Measurements from ENCODE around the gene KDM5D.
A peak's percentile ranks its signal among the peaks of the same experiment; 100 is the strongest.

The KDM5D gene

DNA sequence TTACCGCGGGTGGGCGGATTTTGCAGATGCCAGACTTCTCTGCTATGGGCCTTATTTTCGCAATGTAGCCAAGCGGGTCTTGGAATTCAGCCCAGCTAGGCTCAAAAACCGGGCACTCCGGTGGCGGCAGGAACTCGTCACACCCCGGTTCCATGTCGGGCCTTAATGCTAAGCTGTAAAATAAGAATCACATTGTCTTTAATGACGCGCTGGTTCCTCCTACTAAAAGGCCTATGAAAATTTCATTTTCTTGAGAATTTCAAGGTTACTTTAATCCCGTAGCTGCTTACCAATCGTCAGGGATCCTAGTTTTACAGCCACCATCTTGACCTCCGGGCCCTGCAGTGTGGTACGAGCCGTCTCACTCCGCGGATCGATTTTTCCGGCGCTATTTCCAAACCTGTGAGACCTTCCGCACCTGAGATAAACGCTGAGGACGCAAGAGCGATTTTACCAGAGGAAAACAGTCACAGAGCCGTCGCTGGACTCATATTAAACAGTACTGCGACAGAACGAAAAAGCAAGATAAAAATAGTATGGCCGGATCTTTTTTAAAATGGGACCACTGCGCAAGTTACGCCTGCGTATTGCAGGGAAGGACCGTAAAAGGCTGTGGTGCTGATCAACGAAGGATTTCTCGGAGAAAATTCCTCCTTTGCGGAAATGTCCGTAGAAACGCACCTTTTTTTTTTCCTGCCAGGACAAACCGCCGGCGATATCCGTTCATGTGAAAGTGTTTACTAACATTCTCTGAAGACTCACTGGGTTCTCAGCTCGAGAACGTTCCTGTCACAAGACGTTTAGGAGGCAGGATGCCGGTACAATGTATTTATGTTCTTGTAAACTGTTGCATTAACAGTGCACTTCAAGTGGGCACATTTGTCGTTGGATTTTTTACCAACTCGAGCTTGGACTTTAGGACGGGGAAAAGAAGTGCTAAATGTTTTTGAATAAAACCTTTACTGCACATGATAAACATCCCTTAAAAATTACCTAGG, at the start of gene KDM5D:
Gene KDM5D, minus strand, starts transcription at position 346 of the 998 bp plus-strand sequence. Its CDS starts 192 bp downstream, at position 154.
- H3K36me3 Mint-ChIP-seq, result peaks cover 43% of the 10 kb centered on the region

DNA sequence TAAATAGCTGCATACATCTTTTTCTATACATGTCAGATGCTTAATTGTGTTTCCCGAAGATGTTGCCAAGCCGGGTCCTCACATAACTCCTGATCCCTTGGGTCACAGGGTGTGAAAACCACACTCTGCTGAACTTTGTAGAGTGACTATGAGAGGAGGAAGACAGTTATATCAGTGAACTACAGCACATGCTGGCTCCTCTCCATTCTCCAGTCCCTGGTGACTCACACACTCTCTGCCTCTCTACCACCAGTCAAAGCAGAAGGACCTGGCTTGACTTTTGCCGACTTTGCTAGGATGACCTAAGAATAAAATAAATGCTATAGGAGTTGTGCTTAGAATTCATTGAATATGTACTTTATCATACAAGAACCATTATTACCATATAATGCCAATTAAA, 23.8 kb upstream of the KDM5D start:
- ATAC-seq, result no peak
- Mint-ChIP-seq H3K27ac (no peak overlapping the region), H3K36me3 (no peaks in the 10 kb centered on the region), H3K4me1 (no peaks in the 10 kb centered on the region), H3K9me3 (no peaks in the 10 kb centered on the region), H3K4me3 (no peak overlapping the region)
- no peak for DNase-seq (ENCODE audit: low spot score in 2 of 2)

More for the DNA sequence above, at the start of gene KDM5D:
- Mint-ChIP-seq H3K4me1 (peaks cover 11% of the 10 kb centered on the region), H3K4me3 (peak within 1 kb of the TSS; percentile 78), H3K9me3 (no peaks in the 10 kb centered on the region), H3K27ac (peak within 1 kb of the TSS; percentile 95)
- DNase-seq (ENCODE audit: low spot score in 2 of 2) (peak; percentile 12 to 83), ATAC-seq (peak; percentile 87)

DNA sequence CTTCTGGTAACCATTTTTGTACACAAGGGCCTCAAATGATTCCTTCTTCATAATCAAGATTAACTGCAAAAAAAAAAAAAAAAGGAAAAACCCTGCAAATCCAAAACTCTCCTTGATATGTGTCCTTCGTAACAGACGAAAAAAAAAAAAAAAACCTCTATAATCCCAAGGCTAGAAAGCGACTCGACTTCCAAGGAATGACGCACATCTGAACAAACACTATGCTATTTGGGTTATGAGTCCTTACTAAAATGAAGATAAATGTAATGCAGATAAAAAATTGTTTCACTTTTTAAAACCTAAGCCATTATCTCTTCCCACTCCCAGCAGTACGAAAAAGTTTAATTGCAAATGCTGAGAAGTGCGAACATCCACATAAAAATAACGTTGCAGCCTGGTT, 1.2 kb downstream of the KDM5D start:
- Mint-ChIP-seq H3K4me1 (peaks cover 18% of the 10 kb centered on the region), H3K9me3 (no peaks in the 10 kb centered on the region), H3K4me3 (peak overlapping the region; percentile 78), H3K27ac (peak overlapping the region; percentile 95), H3K36me3 (peaks cover 56% of the 10 kb centered on the region)
- DNase-seq (ENCODE audit: low spot score in 2 of 2) (no peak), ATAC-seq (no peak)

DNA sequence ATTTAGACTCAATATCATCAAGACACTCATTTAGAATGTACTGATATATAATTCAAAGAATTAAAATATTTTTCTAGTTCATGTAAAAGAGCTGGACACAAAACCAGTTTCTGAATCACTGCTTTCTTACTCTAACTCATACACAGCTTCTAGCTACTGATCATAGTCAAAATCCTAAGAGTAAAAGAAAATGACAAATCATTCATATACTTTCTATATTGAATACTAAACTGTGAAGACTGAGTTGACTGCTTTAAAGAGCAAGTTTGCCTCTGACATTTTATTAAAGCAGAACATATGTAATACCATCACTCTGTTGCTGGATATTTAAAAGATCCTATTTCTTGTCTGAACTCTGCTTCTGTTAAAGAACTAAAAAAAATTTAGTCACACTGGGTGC, 2.4 kb downstream of the KDM5D start:
- H3K27ac Mint-ChIP-seq, result peak overlapping the region; percentile 61
- ATAC-seq, result peak; percentile 88

DNA sequence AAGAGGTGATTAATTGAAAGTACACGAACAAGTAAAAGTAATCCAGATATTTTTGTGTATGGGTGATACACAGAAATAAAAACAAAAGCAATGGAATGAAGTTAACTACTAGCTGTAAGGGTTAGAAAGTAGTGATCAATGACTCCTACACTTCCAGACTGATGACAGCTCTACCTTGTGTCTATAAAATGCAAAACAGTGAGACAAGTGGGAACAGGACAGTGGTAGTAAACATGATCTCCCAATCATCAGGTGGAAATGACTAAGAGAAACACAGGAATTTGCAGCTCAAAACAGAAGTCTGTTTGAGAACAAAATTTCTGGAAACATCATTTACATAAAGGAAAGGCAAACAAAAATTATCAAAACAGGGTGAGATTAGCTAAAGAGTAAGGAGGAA, 10.1 kb downstream of the KDM5D start:
- Mint-ChIP-seq H3K36me3 (peaks cover 89% of the 10 kb centered on the region), H3K4me3 (no peak overlapping the region), H3K27ac (peak overlapping the region; percentile 11), H3K9me3 (no peaks in the 10 kb centered on the region), H3K4me1 (peaks cover 13% of the 10 kb centered on the region)
- DNase-seq (ENCODE audit: low spot score in 2 of 2) (no peak), ATAC-seq (no peak)

More for the DNA sequence above, 2.4 kb downstream of the KDM5D start:
- H3K4me1 Mint-ChIP-seq, result peaks cover 18% of the 10 kb centered on the region
- DNase-seq (ENCODE audit: low spot score in 2 of 2), result no peak
- H3K9me3 Mint-ChIP-seq, result no peaks in the 10 kb centered on the region
- peak overlapping the region; percentile 78 for H3K4me3 Mint-ChIP-seq
- H3K36me3 Mint-ChIP-seq, result peaks cover 64% of the 10 kb centered on the region

DNA sequence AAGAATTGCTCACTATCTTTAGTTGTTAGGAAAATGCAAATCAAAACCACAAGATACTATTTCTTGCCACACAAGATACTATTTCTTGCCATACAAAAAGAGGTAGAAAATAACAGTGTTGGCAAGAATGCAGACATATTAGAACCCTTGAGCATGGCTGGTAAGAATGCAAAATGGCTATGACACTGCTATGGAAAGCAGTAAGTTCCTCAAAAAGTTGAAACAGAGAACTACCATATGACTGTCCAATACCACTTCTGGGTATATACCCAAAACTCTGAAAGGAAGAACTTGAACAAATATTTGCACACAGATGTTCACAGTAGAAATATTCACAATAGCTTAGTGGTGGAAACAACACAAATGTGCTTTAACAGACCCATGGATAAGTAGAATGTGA, 26.6 kb downstream of the KDM5D start:
- Mint-ChIP-seq H3K4me1 (peaks cover 11% of the 10 kb centered on the region), H3K27ac (no peak overlapping the region), H3K4me3 (no peak overlapping the region), H3K9me3 (no peaks in the 10 kb centered on the region), H3K36me3 (peaks cover 100% of the 10 kb centered on the region)
- DNase-seq (ENCODE audit: low spot score in 2 of 2), result no peak
- ATAC-seq, result no peak

DNA sequence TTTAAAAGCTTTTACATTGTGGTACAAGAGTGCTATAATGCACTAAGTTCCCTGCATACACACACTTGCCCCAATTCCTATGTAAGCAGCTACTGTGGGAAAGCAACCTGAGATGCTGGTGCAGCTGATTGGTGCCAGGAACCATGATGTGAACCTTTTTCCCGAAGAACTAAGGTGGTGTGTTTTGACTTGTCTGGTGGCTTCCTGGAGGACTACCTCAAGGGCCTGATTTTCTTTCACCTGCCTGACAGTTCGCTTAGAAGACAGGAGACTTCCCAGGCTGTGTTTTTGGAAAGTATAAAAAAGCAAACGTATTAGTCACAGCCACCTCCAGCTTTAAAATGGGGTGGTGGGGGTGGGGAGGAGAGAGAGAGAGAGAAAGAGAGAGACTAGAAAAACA, 27.4 kb downstream of the KDM5D start:
- Mint-ChIP-seq H3K9me3 (no peaks in the 10 kb centered on the region), H3K4me1 (peaks cover 12% of the 10 kb centered on the region), H3K4me3 (no peak overlapping the region), H3K36me3 (peaks cover 96% of the 10 kb centered on the region), H3K27ac (no peak overlapping the region)
- no peak for ATAC-seq
- no peak for DNase-seq (ENCODE audit: low spot score in 2 of 2)

DNA sequence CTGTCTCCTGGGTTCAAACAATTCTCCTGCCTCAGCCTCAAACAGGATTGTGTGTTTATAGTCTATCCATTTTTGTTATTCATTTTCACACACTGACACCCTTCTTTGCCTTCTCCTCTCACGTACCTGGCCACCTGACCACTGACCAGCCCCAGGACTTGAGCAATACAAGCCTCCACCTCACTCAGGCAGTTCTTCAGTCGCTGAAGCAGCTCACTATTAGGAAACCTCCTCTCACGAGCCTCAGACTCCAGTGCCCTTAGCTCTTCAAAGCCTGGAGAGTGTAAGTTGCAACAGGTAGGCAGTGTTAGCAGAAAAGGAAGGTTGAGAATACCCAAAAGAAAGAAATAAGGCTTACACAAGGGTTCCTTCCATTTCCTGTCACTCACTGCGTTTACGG, 29.3 kb downstream of the KDM5D start:
- ATAC-seq, result no peak
- Mint-ChIP-seq H3K4me1 (peaks cover 12% of the 10 kb centered on the region), H3K9me3 (no peaks in the 10 kb centered on the region), H3K27ac (no peak overlapping the region), H3K36me3 (peaks cover 91% of the 10 kb centered on the region), H3K4me3 (no peak overlapping the region)
- no peak for DNase-seq (ENCODE audit: low spot score in 2 of 2)

DNA sequence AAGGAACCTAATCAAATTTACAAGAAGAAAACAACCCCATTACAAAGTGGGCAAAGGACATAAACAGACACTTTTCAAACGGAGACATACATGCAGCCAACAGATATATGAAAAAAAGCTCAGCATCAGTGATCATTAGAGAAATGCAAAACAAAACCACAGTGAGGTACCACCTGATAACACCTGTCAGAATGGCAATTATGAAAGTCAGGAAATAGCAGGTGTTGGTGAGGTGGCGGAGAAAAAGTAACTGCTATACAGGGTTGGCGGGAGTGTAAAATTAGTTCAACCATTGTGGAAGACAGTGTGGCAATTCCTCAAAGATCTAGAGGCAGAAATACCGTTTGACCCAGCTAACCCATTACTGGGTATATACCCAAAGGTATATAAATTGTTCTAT, 31.1 kb downstream of the KDM5D start:
- Mint-ChIP-seq H3K9me3 (no peaks in the 10 kb centered on the region), H3K27ac (no peak overlapping the region), H3K4me1 (peaks cover 12% of the 10 kb centered on the region), H3K36me3 (peaks cover 91% of the 10 kb centered on the region), H3K4me3 (no peak overlapping the region)
- ATAC-seq (no peak), DNase-seq (ENCODE audit: low spot score in 2 of 2) (no peak)

DNA sequence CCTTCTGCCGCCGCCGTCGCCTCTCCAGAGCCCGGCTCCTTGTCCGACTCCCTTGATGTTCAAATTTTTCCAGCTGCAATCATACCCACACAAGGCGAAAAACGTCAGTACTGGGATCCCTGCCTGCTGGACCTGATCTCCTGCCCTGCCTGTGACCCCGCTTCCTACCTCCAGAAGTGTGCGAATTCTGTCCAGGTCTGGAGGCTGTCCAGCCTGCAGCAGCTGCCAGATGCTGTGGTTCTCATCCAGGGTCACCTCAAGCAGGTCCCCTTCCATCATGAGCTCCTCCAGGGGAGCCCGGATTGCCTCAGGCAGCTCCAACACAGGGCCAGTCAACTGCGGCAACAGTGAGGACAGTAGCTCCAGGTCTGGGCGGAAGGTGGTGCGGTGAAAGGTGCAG, 38.3 kb downstream of the KDM5D start:
- Mint-ChIP-seq H3K9me3 (no peaks in the 10 kb centered on the region), H3K36me3 (peaks cover 85% of the 10 kb centered on the region), H3K4me1 (peaks cover 7% of the 10 kb centered on the region), H3K4me3 (no peak overlapping the region), H3K27ac (no peak overlapping the region)
- DNase-seq (ENCODE audit: low spot score in 2 of 2) (no peak), ATAC-seq (no peak)

DNA sequence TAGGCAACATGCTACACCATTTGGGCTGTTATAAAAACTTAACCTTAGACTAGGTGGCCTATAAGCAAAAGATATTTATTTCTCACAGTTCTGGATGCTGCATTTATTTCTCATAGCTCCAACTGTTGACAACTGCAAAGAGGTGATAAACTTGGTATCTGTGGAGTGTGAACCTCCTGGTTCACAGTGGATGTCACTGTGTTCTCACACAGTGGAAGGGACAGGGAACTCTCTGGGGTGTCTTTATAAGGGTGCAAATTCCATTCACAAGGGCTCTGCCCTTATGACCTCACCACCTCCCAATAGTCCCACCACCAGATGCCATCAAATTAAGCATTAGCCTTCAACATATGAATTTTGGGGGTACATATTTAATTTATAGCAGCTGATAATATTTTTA, 46.0 kb downstream of the KDM5D start:
- DNase-seq (ENCODE audit: low spot score in 2 of 2), result no peak
- peaks cover 7% of the 10 kb centered on the region for H3K4me1 Mint-ChIP-seq
- peaks cover 63% of the 10 kb centered on the region for H3K36me3 Mint-ChIP-seq
- H3K4me3 Mint-ChIP-seq, result no peak overlapping the region
- H3K27ac Mint-ChIP-seq, result no peak overlapping the region
- ATAC-seq, result no peak
- peaks cover 4% of the 10 kb centered on the region for H3K9me3 Mint-ChIP-seq

DNA sequence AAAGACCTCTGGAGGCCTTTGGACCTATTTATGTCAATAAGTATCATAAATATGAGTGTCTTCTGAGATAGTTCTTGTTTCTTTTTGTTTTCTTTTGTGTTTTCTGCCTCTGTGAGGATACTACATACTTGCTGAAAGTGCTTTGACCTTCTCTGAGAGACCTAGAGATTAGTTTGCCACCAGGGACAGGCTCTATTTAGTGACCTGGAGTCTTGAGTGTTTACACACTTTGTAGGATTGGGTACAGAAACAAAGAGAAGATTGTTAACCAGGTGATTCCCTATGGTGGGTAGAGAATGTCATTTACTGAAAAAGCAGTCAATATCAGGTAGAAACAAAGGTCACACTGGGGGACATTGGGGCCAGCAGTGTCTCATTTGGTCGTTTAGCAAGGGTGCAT, 63.7 kb downstream of the KDM5D start:
- H3K9me3 Mint-ChIP-seq, result peaks cover 7% of the 10 kb centered on the region
- no peaks in the 10 kb centered on the region for H3K4me1 Mint-ChIP-seq
- ATAC-seq, result no peak

More for the DNA sequence above, 63.7 kb downstream of the KDM5D start:
- Mint-ChIP-seq H3K36me3 (no peaks in the 10 kb centered on the region), H3K27ac (no peak overlapping the region), H3K4me3 (no peak overlapping the region)
- no peak for DNase-seq (ENCODE audit: low spot score in 2 of 2)
